SU-DHL-6 (cell line): ENCODE measurements around the gene WDR88.

ENCODE experiments used
- H2AFZ ChIP-seq: fragments of 200-600 bp; sonication (generic); 2 replicates; pipeline ENCODE4 v1.6.1; 2014; ENCODE audit warnings: low read depth, mild to moderate bottlenecking, moderate library complexity, mixed read lengths, antibody characterized with exemption, low read length; ENCODE audit not compliant: severe bottlenecking
- H3F3A ChIP-seq: fragments of 200-600 bp; shearing (Covaris generic); 2 replicates; pipeline ENCODE4 v1.6.0; 2016; ENCODE audit warnings: antibody characterized with exemption, mild to moderate bottlenecking; ENCODE audit not compliant: insufficient read depth
- H3K27ac ChIP-seq: fragments of 200-600 bp; sonication (generic); 2 replicates; pipeline ENCODE4 v1.5.1; 2016; ENCODE audit warnings: low read depth, mild to moderate bottlenecking, low read length, moderate library complexity, mixed read lengths
- H3K27me3 ChIP-seq: fragments of 200-600 bp; sonication (generic), shearing (Covaris generic); 2 replicates; pipeline ENCODE4 v1.6.0; 2014; ENCODE audit warnings: mild to moderate bottlenecking, low read length
- H3K36me3 ChIP-seq: fragments of 200-600 bp; sonication (generic); 2 replicates; pipeline ENCODE4 v1.6.1; 2014; ENCODE audit warnings: mild to moderate bottlenecking, low read length, mixed read lengths
- H3K4me2 ChIP-seq: fragments of 300-600, 200-600 bp; shearing (Covaris generic), sonication (generic); 2 replicates; pipeline ENCODE4 v1.6.0; 2014; ENCODE audit warnings: low read length, low read depth, mild to moderate bottlenecking; ENCODE audit not compliant: poor library complexity, severe bottlenecking
- H3K4me3 ChIP-seq: fragments of 200-600 bp; sonication (generic); 2 replicates; pipeline ENCODE4 v1.5.1; 2014; ENCODE audit warnings: antibody characterized with exemption, low read length, mild to moderate bottlenecking, mixed read lengths; ENCODE audit not compliant: insufficient read depth, poor library complexity, severe bottlenecking
- H3K79me2 ChIP-seq: fragments of 200-600 bp; sonication (generic); 2 replicates; pipeline ENCODE4 v1.6.1; 2014; ENCODE audit warnings: mild to moderate bottlenecking, low read length, moderate library complexity; ENCODE audit not compliant: insufficient read depth
- H3K9ac ChIP-seq: fragments of 200-600 bp; sonication (generic); 2 replicates; pipeline ENCODE4 v1.7.0; 2014; ENCODE audit warnings: mild to moderate bottlenecking, low read length
- H3K9me2 ChIP-seq: fragments of 200-600 bp; sonication (generic); replicated peaks from 2 replicates; pipeline ENCODE4 v1.6.1; 2014; ENCODE audit warnings: low read length; ENCODE audit not compliant: insufficient read depth
- H3K9me3 ChIP-seq: fragments of 200-600 bp; sonication (generic); 2 replicates; pipeline ENCODE4 v1.6.1; 2014; ENCODE audit warnings: low read length, mixed read lengths; ENCODE audit not compliant: insufficient read depth
- H4K20me1 ChIP-seq: fragments of 200-600 bp; sonication (generic); 2 replicates; pipeline ENCODE4 v1.6.1; 2014; ENCODE audit warnings: low read depth, mild to moderate bottlenecking, antibody characterized with exemption, low read length, moderate library complexity, mixed read lengths
- CTCF ChIP-seq: fragments of 200-600 bp; sonication (generic); IDR thresholded peaks from one replicate; pipeline ENCODE4 v1.5.1; 2017; ENCODE audit warnings: antibody characterized with exemption, mild to moderate bottlenecking, low read length, moderate library complexity; ENCODE audit not compliant: insufficient read depth, poor library complexity, severe bottlenecking
- EZH2phosphoT487 ChIP-seq: fragments of 200-600 bp; sonication (generic), shearing (Covaris generic); conservative IDR thresholded peaks from 2 replicates; pipeline ENCODE4 v1.6.1; 2018; ENCODE audit warnings: mild to moderate bottlenecking, antibody characterized with exemption, low read length, moderate library complexity, mixed read lengths

WDR88 gene

GRCh38 chr19:33205531-33206260 is 73.8 kb downstream of the WDR88 start:
- no peak overlapping the region for H3K9ac ChIP-seq
- H3K27me3 ChIP-seq, result no peaks in the 10 kb centered on the region
- no peak overlapping the region for H3K27ac ChIP-seq
- H3K4me3 ChIP-seq, result no peak overlapping the region
- no peaks in the 10 kb centered on the region for H3K9me3 ChIP-seq
- H2AFZ ChIP-seq, result no peak overlapping the region
- H3K79me2 ChIP-seq, result no peaks in the 10 kb centered on the region
- TF ChIP-seq CTCF (no peak), EZH2phosphoT487 (no peak)
- H4K20me1 ChIP-seq, result no peaks in the 10 kb centered on the region
- H3K36me3 ChIP-seq, result no peaks in the 10 kb centered on the region
- H3K9me2 ChIP-seq, result no peaks in the 10 kb centered on the region
- H3F3A ChIP-seq, result no peaks in the 10 kb centered on the region
- H3K4me2 ChIP-seq, result no peak overlapping the region

- TF ChIP-seq CTCF (no peak), EZH2phosphoT487 (no peak)
- Histone ChIP-seq H2AFZ (no peak overlapping the region), H3K79me2 (no peaks in the 10 kb centered on the region), H3K4me2 (no peak overlapping the region), H3K4me3 (no peak overlapping the region), H3F3A (no peaks in the 10 kb centered on the region), H3K27me3 (no peaks in the 10 kb centered on the region), H3K9me3 (no peaks in the 10 kb centered on the region), H4K20me1 (no peaks in the 10 kb centered on the region), H3K36me3 (no peaks in the 10 kb centered on the region), H3K9ac (no peak overlapping the region), H3K9me2 (no peaks in the 10 kb centered on the region), H3K27ac (no peak overlapping the region)
These were observed 74.5 kb downstream of the WDR88 start for GRCh38 chr19:33206261-33207039.

- Histone ChIP-seq H3K27ac (no peak overlapping the region), H4K20me1 (no peaks in the 10 kb centered on the region), H3K9me3 (no peaks in the 10 kb centered on the region), H3K9ac (no peak overlapping the region), H3K4me3 (no peak overlapping the region), H3F3A (no peaks in the 10 kb centered on the region), H2AFZ (no peak overlapping the region), H3K9me2 (no peaks in the 10 kb centered on the region), H3K4me2 (no peak overlapping the region), H3K36me3 (no peaks in the 10 kb centered on the region), H3K27me3 (no peaks in the 10 kb centered on the region), H3K79me2 (no peaks in the 10 kb centered on the region)
- TF ChIP-seq EZH2phosphoT487, result no peak
- no peak for TF ChIP-seq CTCF
These were observed 75.2 kb downstream of the WDR88 start for GRCh38 chr19:33207040-33207620.
